Prostate gland (tissue), 2 donors: ENCODE results near the gene GSE1. TPM values are rescaled to one million over a fixed set of nuclear protein-coding genes. Genes with fewer than 3 reads are reported as not detected.

Source experiments
- DNase-seq: peaks from one replicate; pipeline ENCODE4 v3.0.0-alpha.2; 2019; ENCODE audit warnings: low spot score
- H3K27ac ChIP-seq, 2 donors: fragments of 200-600 bp; sonication (generic); 2 replicates each; pipeline ENCODE4 v1.5.1; 2017 to 2019
- H3K27me3 ChIP-seq: fragments of 200-600 bp; sonication (generic); replicated peaks from 2 replicates; pipeline ENCODE4 v1.5.1; 2019; ENCODE audit not compliant: insufficient read depth
- H3K36me3 ChIP-seq, 2 donors: fragments of 200-600 bp; sonication (generic); 1 replicate in 1 of 2; 2 replicates in 1 of 2; pipeline versions ENCODE4 v1.5.1 to v1.8.1; 2017 to 2019
- H3K4me1 ChIP-seq: fragments of 200-600 bp; sonication (generic); replicated peaks from 2 replicates; pipeline ENCODE4 v1.5.1; 2019
- H3K4me3 ChIP-seq, 2 donors: fragments of 200-600 bp; sonication (generic); 2 replicates each; pipeline ENCODE4 v1.5.1; 2017 to 2019
- H3K9me3 ChIP-seq: fragments of 200-600 bp; sonication (generic); 2 replicates; pipeline ENCODE4 v1.5.1; 2017
- POLR2A ChIP-seq: fragments of 450-650 bp; IDR thresholded peaks from one replicate; pipeline ENCODE4 v1.6.1; 2016; ENCODE audit warnings: antibody characterized with exemption, mild to moderate bottlenecking
- POLR2AphosphoS5 ChIP-seq: sonication (generic); formaldehyde crosslinking; IDR thresholded peaks from one replicate; pipeline ENCODE4 v1.6.1; 2017; ENCODE audit warnings: antibody characterized with exemption
- WGBS: methylation state at CpG from one replicate; pipeline ENCODE4 v1.1.5; 2018; 5-methylcytosine and 5-hydroxymethylcytosine counted together
- intact Hi-C: fragments of 100-400 bp; cut with DNase I; formaldehyde crosslinking; loops from one replicate; pipeline ENCODE4 v1.14.2; 2022
- total RNA-seq, 2 donors: library from RNA; depleted of rRNA; stranded (reverse); fragments of >200 nt; gene quantifications; one replicate each; pipeline ENCODE4 v1.1.0, GENCODE V29; 2016
- TF ChIP-seq, protein P1 (sequence below), 4 experiments: fragments of 200-600 bp in 2 of 4; fragments of 450-650 bp in 2 of 4; sonication (generic) in 2 of 4; IDR thresholded peaks; 1 replicate in 3 of 4; 2 replicates in 1 of 4; pipeline ENCODE4 v1.5.1; 2016 to 2019; ENCODE audit warnings: antibody characterized with exemption in 4 of 4, mild to moderate bottlenecking in 2 of 4, moderate library complexity in 2 of 4

GSE1 gene
- total RNA-seq, 2 donors from 2014 or later = 41.4 to 146 TPM

DNA sequence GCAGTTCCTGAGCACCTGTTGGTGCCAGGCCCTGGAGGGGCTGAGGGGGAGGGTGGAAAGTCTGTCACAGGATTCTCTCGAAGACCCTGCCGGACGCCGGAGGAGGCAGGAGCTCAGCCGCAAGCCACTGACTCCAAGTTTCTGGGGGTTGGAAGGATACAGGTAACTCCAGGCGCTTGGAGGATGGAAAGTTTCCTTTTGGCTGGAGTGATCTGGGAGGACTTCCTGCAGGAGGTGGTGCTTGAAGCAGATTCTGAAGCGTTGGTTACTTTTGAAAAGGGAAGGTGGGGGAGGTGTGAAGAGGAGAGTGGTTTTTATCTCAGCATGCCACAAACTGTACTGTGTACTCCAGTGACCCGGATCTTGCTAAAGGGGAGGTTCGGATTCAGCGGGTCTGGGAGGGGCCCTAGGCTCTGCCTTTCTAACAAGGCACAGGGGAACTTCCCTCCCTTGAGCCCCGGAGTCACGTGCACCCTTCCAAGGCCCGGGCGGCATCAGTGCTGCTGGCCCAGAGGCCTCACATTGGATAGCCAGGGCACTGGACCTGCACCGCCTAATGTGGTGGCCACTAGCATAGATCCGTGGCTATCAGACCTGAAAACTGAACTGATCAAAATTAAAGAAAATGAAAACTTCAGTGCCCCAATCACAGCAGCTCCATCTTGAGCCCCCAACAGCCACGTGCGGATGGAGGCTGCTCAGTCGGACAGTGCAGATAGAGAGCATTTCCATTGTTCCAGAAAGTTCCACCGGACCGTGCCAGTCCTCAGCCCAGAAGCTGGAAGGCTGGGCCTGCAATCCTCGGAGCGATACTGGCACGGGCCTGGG lies 42.2 kb upstream of the GSE1 start:
- Histone ChIP-seq H3K27me3 (no peaks in the 10 kb centered on the region), H3K9me3 (no peaks in the 10 kb centered on the region), H3K4me1 (peaks cover 8% of the 10 kb centered on the region), H3K36me3 (no peaks in the 10 kb centered on the region), H3K27ac (no peak overlapping the region), H3K4me3 (no peak overlapping the region)
- TF ChIP-seq, protein P1, sequence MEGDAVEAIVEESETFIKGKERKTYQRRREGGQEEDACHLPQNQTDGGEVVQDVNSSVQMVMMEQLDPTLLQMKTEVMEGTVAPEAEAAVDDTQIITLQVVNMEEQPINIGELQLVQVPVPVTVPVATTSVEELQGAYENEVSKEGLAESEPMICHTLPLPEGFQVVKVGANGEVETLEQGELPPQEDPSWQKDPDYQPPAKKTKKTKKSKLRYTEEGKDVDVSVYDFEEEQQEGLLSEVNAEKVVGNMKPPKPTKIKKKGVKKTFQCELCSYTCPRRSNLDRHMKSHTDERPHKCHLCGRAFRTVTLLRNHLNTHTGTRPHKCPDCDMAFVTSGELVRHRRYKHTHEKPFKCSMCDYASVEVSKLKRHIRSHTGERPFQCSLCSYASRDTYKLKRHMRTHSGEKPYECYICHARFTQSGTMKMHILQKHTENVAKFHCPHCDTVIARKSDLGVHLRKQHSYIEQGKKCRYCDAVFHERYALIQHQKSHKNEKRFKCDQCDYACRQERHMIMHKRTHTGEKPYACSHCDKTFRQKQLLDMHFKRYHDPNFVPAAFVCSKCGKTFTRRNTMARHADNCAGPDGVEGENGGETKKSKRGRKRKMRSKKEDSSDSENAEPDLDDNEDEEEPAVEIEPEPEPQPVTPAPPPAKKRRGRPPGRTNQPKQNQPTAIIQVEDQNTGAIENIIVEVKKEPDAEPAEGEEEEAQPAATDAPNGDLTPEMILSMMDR (IDR thresholded peaks at IDR 0.05) = no peak
- TF ChIP-seq POLR2AphosphoS5 (no peak), POLR2A (no peak)
- DNase-seq = no peak
- intact Hi-C loops = no loop called here
- 84% methylated on average over 24 of the region's 24 CpGs for WGBS

DNA sequence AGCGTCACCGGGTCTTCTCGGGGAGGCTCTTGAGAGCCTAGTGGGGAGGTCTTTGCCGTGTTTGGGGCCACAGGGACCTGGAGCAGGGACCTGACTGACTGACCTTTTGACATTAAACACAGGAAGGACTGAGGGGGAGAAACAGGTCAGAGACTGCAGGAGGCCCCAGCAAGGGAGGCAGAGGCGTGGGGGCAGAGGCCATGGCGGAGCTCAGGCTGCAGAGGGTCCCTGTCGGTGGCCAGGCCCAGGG lies 41.6 kb upstream of the GSE1 start:
- H3K27me3 ChIP-seq = no peaks in the 10 kb centered on the region
- TF ChIP-seq, protein P1 (IDR thresholded peaks at IDR 0.05) = no peak
- TF ChIP-seq POLR2AphosphoS5 (no peak), POLR2A (no peak)
- H3K36me3 ChIP-seq = no peaks in the 10 kb centered on the region
- 89% methylated on average over 7 of the region's 7 CpGs for WGBS
- no peak overlapping the region for H3K4me3 ChIP-seq
- H3K9me3 ChIP-seq = no peaks in the 10 kb centered on the region
- peaks cover 8% of the 10 kb centered on the region for H3K4me1 ChIP-seq
- H3K27ac ChIP-seq = no peak overlapping the region
- intact Hi-C loops = no loop called here
- no peak for DNase-seq

DNA sequence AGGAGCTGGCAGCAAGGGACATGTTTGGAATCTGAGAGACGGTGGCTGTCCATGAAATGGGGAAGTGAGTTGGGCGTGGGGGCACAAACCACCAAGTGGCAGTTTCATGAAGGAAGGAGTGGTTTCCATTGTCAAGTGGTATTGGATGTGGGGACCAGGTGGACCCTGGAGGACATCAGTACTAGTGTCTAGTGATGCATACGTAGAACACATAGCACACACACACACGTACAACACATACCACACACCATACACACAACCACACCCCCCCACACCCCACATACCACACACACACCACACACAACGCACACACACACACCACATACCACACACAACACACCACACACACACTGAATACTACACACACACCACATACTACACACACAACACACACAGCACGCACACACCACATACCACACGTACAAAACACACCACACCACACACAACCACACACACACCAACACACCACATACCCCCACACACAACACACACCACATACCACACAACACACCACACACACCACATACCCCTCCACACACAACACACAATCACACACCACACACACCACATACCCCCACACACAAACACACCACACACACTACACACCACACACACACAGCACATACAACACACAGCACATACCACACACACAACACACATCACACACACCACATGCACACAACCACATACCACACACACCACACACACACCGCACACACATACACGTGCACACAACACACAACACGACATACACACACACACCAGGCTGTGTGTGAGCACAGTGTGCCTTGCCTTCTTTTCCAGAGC lies 41.1 kb upstream of the GSE1 start:
- no peaks in the 10 kb centered on the region for H3K27me3 ChIP-seq
- DNase-seq = no peak
- no peaks in the 10 kb centered on the region for H3K36me3 ChIP-seq
- no peak overlapping the region for H3K4me3 ChIP-seq
- peaks cover 8% of the 10 kb centered on the region for H3K4me1 ChIP-seq
- no peaks in the 10 kb centered on the region for H3K9me3 ChIP-seq
- 74% methylated on average over 10 of the region's 10 CpGs for WGBS
- intact Hi-C loops = no loop called here
- no peak overlapping the region for H3K27ac ChIP-seq
- TF ChIP-seq POLR2AphosphoS5 (no peak), POLR2A (no peak)
- TF ChIP-seq, protein P1 (IDR thresholded peaks at IDR 0.05) = no peak

DNA sequence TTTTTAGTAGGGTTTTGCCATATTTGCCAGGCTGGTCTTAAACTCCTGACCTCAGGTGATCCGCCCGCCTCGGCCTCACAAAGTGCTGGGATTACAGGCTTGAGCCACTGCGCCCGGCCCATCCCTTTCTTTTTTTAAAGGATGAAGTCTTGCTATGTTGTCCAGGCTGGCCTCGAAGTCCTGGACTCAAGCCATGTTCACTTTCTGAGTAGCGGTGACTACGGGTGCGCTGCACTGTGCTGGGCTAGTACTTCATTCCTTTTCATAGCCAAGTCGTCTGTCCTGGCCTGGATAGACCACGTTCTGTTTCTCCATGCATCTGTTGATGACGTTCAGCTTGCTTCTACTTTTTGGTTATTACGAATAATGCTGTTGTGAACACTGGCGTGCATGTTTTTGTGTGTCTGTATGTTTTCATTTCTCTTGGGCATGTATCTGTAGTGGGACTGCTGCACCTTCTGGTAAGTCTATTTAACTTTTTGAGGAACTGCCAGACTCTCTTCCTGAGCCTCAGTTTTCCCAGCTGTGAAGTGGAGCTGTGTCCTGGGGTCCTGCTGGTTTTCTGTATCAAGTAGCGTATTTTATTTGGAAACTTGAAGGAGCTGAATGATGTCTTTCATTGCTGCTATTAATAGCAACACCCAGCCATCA lies 40.0 kb upstream of the GSE1 start:
- Histone ChIP-seq H3K27me3 (no peaks in the 10 kb centered on the region), H3K27ac (peak overlapping the region in 1 of 2 donors; percentile 43), H3K36me3 (no peaks in the 10 kb centered on the region), H3K4me3 (no peak overlapping the region), H3K4me1 (peaks cover 8% of the 10 kb centered on the region), H3K9me3 (no peaks in the 10 kb centered on the region)
- 87% methylated on average over 15 of the region's 15 CpGs for WGBS
- intact Hi-C loops = no loop called here
- no peak for DNase-seq
- TF ChIP-seq POLR2AphosphoS5 = no peak
- TF ChIP-seq, protein P1 (IDR thresholded peaks at IDR 0.05) = no peak
- no peak for TF ChIP-seq POLR2A
